Measurements from ENCODE around the gene HSPA12A.

- TF ChIP-seq CTCF (IDR thresholded peaks at IDR 0.05) (no peak), POLR2A (IDR thresholded peaks at IDR 0.05) (no peak), POLR2AphosphoS5 (IDR thresholded peaks at IDR 0.05) (no peak)
These were observed 108.0 kb downstream of the HSPA12A start for GRCh38 chr10:116634126-116634975.

Measured in upper lobe of left lung (tissue), 4 donors.